Smooth muscle cell of trachea (primary cell): ENCODE results near the gene ISCA1. TPM values are rescaled to one million over a fixed set of nuclear protein-coding genes. Genes with fewer than 3 reads are reported as not detected.

Experiments
- total RNA-seq: library from RNA; depleted of rRNA; stranded (reverse); fragments of >200 nt; gene quantifications from 2 replicates; pipeline ENCODE4 v1.2.1, GENCODE V29; 2014

The ISCA1 gene
- 19.5 and 22.8 TPM in 2 replicates for total RNA-seq

DNA sequence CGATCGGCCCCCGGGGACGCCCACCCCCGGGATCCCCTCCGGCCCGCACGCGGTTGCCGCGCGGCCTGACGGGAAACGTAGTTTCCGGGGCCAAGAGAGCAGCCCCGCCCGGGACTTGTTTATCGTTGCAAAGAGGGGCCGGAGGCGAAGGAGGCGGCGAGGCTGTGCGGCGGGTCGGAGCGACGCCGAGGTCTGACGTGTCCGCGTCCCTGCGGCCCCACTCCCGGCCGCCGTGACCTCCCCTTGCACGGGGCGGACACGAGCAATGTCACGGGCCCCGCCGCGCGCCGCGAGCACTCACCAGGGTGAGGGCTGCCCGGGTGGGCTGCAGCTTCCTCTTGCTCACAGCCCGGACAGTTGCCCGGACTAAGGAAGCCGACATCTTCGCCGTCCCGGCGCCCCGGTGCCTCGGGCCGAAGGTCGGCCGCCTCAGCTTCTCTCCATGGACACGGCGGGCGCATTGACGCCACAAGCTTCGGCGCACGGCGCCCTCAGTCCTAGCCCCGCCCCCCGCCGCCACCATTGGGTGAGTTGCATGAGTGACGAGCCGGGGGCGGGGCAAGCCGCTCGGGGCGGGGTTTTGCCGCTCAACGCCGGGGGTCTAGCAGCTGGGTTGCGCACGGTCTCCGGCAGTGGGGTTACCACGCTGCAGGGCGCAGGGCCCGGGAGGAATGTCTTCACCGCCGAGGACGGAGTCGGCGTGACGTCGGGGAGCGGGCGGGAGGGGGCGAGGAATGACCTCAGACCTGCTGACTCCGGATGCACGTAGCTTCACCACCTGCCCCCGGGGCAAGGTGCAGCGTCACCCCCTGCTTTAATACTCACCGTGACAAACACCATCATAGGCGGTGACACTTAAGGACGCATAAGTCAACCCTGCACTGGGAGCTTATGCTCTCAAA is at the start of gene ISCA1:
ISCA1 (minus strand) TSS at position 462 of the 902 bp plus-strand sequence; CDS start at position 382, 80 bp downstream.

DNA sequence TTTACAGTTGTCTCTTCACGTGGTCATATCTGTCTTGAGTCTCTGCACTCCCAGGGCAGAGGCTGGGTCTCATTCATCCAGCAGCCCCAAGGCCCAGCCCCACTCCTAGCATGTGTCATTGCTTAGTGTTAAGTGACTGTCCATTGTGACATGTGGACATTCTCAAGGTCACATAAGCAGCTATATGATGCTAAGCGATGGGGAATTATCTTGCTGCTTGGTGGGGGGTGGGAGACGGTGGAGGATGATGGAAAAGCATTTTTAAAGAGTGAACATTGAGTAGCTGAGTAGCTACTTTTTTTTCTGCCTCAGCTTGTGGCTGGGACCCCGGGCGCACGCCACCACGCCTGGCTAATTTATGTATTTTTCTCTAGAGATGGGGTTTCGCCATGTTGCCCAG is 22.8 kb downstream of the ISCA1 start, which contains the start of gene C9orf153:
C9orf153 (minus strand) TSS at position 101 of the 400 bp plus-strand sequence. CDS start 30,054 bp downstream, outside the sequence.

Other genes with a start within 250 kb of the ISCA1 start
- gene GOLM1, start 183.0 kb downstream of the ISCA1 start, total RNA-seq = 50.2 and 54.6 TPM in 2 replicates
- 0.15 and 0.50 TPM in 2 replicates for gene C9orf153, start 22.9 kb downstream of the ISCA1 start, total RNA-seq
- 47.7 and 54.7 TPM in 2 replicates for gene TUT7, start 71.9 kb upstream of the ISCA1 start, total RNA-seq